Uterus (tissue), 2 donors: ENCODE results near the gene KCNK3.

Experiments
- POLR2A ChIP-seq, 2 donors: fragments of 450-650 bp; IDR thresholded peaks; one replicate each; pipeline ENCODE4 v1.6.1; 2016; ENCODE audit warnings: antibody characterized with exemption in 2 of 2, mild to moderate bottlenecking in 1 of 2, moderate library complexity in 1 of 2
- TF ChIP-seq, protein P1 (sequence below), 4 experiments: fragments of 200-600 bp in 2 of 4; fragments of 450-650 bp in 2 of 4; sonication (generic) in 2 of 4; IDR thresholded peaks; one replicate each; pipeline ENCODE4 v1.5.1; 2016 to 2019; ENCODE audit warnings: antibody characterized with exemption in 4 of 4, mild to moderate bottlenecking in 2 of 4, moderate library complexity in 1 of 4

- TF ChIP-seq, protein P1, sequence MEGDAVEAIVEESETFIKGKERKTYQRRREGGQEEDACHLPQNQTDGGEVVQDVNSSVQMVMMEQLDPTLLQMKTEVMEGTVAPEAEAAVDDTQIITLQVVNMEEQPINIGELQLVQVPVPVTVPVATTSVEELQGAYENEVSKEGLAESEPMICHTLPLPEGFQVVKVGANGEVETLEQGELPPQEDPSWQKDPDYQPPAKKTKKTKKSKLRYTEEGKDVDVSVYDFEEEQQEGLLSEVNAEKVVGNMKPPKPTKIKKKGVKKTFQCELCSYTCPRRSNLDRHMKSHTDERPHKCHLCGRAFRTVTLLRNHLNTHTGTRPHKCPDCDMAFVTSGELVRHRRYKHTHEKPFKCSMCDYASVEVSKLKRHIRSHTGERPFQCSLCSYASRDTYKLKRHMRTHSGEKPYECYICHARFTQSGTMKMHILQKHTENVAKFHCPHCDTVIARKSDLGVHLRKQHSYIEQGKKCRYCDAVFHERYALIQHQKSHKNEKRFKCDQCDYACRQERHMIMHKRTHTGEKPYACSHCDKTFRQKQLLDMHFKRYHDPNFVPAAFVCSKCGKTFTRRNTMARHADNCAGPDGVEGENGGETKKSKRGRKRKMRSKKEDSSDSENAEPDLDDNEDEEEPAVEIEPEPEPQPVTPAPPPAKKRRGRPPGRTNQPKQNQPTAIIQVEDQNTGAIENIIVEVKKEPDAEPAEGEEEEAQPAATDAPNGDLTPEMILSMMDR (IDR thresholded peaks at IDR 0.05), result peak in 1 of 4 experiments; percentile 33
- no peak for TF ChIP-seq POLR2A (IDR thresholded peaks at IDR 0.05)
These were observed 35.4 kb downstream of the KCNK3 start for GRCh38 chr2:26727641-26728561.
